Frontal cortex (tissue), 4 donors: ENCODE results near the gene EYS. TPM values are rescaled to one million over a fixed set of nuclear protein-coding genes. Genes with fewer than 3 reads are reported as not detected.

Experiments used
- DNase-seq, 2 donors: peaks; one replicate each; pipeline ENCODE4 v3.0.0; 2012; ENCODE audit warnings: low spot score in 2 of 2
- FAIRE-seq: peaks from 2 replicates; lab custom pipeline; 2012; peaks lifted over from hg19 to GRCh38; lab: Jason Lieb, UNC
- total RNA-seq: library from RNA; depleted of rRNA; stranded (reverse); fragments of >200 nt; gene quantifications from one replicate; pipeline ENCODE4 v1.2.3, GENCODE V29; 2014
- donor health status: control.
- donor health status: control.
- donor health status: control.

Gene EYS
- total RNA-seq, 1 donor from 2014 or later = 2.0 TPM

DNA sequence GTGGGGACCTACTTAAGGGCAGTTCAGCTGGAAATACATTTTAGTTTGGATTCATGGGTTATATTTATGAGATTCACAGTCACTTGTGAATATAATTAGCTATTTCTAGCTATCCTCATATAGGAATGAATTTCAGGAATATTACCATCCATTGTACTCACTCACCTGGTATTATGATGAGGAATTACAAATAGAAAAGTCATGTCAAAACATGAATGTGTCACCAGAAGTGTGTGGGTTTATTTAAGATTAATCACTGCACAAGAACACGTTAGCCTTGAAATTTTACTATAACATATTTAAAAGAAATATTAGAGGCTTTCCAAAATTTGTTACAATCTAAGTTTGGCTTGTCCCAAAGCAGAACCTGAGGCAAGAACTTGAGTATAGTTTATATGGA is 1560.9 kb downstream of the EYS start:
- no peak for FAIRE-seq
- DNase-seq = no peak

DNA sequence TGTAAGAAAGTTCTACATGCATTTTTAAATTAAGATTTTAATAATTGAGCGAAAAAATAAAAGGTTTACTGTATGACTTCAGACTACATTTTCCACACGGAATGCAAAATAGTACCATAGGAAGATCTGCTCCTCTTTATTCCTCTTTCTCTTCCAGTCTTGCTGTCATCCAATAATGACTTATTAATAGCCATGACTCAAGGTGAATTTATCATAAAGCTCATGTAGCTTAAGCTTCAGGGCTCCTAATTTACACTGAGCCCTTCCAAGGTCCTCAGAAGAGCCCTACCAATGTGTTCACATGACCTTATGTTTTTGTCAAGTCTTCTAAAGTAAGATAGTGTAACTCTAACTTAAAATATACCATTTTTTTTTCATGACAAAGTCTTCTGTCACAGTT is 1561.4 kb downstream of the EYS start:
- FAIRE-seq (no peak), DNase-seq (no peak)

DNA sequence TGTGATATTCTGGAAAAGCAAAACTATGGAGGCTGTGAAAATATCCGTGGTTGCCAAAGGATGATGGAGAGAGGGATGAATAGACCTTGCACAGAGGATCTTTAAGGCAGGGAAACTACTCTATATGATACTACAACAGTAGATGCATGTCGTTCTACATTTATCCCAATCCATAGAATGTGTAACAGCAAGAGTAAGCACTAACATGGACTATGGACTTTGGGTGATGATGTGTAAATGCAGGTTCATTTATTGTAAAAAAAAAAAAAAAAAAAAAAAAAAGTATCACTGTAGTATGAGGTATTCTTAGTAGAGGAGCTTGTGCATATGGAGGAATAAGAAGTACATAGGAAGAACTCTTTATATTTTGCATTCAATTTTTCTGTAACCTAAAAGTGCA is 1563.9 kb downstream of the EYS start:
- DNase-seq (no peak), FAIRE-seq (no peak)

DNA sequence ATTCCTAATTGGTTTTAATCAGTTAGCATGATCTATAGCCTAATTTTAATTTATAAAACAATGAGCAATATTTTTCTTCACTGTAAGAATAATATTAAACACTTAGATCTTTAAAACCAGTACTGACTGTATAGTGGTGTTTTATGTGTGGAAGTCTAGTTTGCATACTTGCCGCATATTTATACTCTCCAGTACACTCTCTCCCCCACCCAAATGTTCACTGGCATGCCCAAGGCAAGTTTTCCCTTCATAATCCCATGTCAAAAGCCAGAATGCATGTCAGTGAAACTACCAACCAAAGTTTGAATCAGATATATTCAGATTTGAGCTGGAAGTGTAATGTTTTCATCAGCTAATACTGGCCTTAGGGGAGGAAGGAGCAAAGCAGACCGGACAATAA is 1565.3 kb downstream of the EYS start:
- FAIRE-seq (no peak), DNase-seq (no peak)

DNA sequence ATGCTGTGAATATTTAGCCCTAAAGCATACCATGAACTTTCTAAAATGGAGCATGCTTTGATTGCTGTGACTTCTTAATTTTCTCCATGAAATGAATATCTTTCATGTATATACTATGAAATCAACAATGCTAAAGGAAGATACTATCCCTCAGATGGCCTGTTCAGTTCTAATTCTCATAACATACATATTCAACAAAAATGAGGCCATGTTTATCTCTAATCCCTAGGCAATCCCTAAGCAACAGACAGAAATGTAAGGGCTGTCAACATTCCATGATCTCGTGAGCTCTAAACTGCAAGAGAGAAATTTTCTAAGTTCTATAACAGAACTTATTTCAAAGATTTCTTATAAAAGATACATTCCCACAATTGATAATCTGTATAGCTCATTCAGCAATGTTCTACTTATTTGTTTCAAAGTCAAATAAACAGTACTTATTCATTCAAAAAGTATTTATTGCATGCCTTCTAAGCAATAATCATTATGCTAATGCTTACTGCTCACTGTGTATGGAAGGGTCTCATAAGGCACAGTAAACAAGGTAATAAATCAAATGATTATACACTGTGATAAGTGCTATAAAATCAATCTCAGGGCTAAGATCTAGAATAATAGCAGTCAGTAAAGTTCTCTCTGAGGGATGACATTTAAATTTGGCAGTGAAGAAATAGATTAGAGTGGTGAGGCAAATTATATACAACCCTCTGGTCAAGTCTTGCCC is 1578.6 kb downstream of the EYS start:
- DNase-seq (no peak), FAIRE-seq (no peak)

DNA sequence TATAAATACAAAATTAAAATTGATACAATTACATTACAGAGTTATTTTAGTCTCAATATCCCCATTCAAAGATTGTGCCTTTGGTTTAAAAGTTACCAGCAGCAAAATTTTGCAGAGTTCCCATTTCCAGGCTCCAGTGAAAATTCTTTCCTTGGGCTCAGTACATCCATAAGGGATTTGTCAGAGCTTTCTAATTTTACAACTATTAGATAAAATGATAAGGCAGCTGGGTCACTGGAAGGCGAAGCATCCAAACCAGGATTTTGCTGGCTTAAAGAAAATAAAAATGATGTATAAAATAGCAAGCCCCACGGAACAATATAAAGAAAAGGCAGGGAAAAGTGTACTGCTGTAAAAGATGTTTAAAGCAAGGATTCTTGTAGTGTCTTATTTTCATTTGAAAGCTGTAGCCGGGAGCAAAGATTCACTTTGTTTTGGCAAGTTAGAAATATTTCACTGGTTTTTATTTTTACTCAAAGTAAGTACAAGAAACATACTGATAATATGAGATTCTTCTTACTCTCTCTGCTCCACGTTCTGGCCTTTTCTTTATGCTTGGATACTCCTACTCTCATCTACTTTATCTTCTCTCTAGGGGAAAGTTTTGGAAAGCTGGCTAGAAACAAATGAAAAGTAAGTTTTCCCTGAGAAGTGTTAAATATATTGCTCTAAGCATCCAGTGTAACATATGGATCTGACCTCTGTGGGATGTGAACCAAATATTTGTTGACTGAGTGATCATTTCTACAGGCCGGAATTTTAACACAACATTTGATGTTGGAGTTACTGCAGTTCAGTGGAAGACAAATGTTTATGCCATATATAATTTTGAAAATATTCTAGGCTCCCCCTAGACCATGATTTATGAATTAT is 1583.0 kb downstream of the EYS start:
- FAIRE-seq = no peak
- no peak for DNase-seq

DNA sequence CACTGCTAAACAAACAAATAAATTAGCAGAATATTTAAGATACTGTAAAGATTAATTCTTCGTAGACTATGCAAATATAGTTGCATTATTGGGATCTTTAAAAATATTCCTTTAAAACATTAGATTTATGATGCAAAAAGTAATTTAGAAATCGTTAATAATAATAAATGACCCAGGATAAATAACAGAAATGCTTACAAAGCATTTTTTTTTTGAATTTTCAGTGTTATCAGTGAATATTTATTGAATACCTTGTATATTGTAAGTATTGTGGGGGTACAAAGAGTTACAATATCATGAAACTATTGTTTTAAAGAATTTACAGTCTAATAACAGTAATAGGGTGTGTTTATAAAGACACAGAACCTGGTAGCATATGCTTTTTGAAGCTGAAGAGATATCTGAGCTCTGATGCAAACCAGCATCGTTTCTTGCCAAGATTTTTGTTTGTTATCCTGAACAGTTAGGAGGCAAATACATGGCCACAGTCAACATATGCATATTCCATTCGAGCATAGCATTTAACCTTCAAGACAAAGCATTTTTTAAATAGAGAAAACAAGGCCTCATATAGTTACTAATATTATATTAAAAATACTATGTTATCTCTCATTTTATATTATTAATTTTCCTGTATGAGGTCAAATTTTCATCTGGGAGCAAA is 1584.2 kb downstream of the EYS start:
- FAIRE-seq (peak; percentile 49), DNase-seq (no peak)

DNA sequence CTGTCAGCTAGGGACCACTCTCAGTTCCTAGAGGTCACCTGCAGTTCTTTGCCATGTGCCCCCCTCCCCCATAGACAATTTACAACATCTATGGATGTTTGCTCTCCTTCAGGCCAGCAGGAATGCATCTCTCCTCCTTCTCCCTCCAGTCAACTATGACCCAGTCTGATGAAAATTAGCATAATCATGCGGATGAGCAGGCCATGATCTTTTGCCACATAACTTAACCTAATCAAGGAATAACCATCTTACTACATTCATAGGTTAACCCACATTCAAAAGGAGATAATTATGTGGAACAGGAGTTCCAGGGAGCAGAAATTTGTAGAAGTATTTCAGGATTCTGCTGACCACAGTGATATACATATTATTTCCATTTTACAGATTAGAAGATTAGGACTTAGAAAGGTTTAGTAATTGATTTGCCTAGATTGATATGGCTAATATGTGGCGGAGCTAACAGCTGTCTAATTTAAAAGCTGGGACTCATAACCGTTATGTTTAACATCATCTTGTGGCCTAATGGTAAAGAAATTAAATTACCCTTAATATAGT is 1585.9 kb downstream of the EYS start:
- DNase-seq (no peak), FAIRE-seq (no peak)

DNA sequence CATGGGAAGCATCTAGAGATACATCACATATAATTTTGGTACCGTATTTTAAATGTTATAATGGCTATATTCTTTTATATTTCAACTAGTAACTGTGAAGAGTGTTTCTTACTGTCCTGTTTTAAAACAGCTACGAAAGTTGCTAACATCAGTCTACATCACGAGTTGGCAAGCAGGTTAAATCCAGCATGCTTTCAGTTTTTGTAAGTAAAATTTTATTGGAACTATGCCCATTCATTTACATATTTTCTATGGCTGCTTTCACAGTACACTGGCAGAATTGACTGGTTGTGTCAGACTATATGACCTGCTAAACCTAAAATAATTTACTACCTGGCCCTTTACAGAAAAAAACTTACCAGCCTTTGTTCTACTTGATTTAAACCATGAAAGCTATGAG is 1593.3 kb downstream of the EYS start:
- FAIRE-seq = no peak
- no peak for DNase-seq

DNA sequence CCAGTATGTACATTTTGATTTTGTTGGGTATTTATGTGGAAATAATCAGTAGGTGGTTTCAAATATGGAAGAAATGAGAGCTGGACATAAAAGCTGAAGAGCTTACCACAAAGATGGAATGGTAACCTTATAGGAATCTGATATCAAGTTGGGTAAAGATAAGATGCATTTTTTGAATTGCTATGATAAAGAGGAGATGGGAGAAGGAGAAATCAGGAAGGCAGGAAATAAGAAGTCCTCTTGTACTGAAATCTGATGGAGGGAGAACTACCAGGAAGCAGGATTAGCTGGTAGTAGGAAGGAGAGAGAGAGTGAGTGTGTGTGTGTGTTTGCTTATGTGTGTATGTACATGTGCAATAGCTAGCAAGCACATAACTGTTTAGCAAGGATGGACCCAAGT is 1603.0 kb downstream of the EYS start:
- FAIRE-seq = no peak
- DNase-seq = no peak

DNA sequence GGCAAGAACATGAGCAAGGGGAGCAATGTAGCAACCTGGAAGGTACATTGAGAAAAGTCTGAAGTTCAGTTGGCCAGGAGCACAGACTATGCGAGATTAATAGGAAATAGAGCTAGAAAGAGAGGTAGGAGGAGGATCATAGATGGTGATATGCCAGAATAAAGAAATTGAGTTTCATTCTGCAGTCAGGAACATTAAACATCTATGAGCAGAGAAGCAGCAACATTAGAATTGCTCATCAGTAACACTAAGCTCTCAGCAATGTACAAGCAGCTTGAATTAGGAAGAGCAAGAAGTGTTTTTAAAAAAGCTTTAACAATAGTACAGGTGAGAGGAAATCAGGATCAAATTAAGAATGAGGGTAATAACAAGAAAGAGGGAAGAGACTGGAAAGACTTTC is 1603.5 kb downstream of the EYS start:
- FAIRE-seq = no peak
- DNase-seq = no peak

DNA sequence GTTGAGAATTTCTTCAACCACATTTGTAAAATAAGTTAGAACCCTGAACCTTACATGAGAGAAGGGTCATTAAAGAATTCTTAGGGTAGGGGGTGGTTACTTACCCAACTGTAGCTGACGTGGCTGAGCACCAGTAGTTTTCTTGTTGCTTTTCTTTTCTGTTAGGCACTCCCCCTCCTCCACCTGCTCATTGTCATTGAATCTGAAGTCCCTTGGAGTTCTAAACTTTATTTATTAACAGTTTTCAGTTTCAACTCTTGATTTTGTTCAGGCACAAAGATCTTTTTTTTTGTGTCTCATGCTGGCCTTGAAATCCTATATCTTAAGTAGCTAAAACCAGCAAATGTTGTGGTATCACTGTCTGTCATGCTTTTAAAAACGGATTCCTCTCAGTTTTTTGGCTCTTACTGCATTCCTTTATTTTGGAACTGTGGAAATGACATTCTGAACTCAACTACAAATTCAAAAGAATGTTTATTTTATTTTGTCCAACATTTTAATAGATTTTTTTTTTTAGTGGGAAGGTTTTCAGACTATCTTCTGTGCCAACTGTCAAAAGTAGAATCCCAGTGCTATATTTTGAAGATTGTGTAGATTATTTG is 1606.2 kb downstream of the EYS start:
- no peak for DNase-seq
- FAIRE-seq = no peak

DNA sequence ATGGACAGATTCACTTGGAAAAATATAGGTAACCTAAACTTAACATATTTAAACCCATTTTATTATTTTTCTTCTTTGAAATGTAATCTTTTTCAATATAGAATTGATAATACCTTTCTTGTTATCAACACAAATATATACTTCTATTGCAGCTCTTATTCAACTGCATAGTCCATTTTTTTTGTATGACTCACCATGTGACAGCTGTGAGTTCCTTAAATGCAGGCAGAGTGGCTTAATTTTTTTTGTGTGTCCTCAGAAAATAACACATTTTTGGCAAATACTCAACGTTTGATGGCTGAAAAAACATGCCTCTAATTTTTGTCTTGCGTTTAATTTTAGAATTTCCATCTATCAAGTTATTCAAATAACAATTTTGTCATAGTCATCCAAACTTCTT is 1616.7 kb downstream of the EYS start:
- no peak for DNase-seq
- FAIRE-seq = no peak

DNA sequence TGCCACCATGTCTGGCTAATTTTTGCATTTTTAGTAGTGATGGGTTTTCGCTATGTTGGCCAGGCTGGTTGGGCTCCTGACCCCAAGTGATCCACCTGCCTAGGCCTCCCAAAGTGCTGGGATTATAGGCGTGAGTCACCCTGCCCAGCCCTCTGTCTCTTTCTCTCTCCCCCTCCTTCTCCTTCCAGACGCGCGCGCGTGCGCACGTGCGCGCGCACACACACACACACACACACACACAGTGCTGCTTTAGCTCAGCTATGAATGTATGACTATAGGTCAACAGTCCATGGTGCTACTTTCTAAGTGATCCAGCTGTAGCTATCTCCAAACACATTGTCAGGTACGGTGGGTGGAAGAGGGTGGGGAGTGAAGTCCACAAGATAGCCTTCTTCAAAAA is 1621.9 kb downstream of the EYS start:
- FAIRE-seq (no peak), DNase-seq (no peak)

DNA sequence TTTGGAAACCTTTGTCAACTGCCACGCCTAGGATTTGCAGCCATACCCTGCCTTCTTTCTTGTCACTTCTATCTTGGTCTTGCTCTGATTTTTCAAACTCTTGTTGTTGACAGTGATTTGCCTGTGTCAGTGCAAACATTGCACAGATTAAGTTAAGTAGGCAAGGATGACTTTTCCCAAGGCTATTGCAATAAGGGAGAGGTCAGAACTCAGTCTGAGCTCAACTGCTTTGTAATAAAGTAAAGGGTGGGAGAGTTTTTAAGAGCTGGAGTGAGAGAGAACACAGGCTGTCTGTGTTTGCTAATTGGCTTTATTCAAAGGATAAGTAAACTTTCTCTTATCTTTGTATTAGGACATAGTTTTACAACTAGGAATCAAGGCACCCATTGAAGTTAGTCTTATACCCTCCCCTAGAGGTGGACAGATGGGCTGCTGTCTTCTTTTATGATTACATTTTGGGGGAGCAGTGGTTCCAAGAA is 1622.8 kb downstream of the EYS start:
- no peak for FAIRE-seq
- DNase-seq = peak in 1 of 2 donors; percentile 10

DNA sequence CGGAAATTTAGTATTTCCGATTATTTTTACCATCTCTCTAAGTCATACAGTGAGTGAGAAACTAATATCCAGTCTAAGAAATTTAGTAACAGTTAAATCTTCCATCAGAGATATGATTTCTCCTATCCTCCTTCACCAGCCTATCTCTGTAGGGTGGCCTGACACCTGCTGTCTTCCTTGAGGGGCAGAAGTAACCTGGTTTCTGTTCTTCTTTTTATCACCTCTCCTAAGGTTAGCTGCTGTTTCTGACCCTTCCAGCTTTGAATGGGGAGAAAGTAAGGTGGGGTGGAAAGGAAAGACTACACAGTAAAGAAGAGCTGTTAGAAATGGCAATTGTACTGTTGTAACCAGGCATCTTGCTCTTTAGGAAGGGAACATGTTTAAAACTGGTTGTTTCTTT is 1623.8 kb downstream of the EYS start:
- DNase-seq (no peak), FAIRE-seq (no peak)

DNA sequence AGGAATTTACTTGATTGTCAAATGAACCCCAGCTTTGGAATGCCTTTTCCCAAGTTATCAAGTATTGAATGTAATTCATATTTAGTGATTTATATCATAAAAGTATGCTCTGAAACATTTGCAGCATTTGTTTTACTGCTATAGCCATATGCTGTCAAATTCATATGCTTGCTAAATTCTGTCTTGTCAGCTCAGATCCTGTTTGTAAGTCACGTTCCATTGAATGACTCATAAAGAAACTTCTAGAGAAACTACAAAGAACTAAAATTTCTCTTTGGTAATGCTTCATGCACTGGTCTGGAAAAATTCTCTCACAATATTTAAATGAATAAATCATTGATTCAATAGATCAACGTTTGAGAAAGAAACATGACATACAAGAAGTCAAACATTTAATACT is 1625.6 kb downstream of the EYS start:
- no peak for DNase-seq
- FAIRE-seq = no peak

DNA sequence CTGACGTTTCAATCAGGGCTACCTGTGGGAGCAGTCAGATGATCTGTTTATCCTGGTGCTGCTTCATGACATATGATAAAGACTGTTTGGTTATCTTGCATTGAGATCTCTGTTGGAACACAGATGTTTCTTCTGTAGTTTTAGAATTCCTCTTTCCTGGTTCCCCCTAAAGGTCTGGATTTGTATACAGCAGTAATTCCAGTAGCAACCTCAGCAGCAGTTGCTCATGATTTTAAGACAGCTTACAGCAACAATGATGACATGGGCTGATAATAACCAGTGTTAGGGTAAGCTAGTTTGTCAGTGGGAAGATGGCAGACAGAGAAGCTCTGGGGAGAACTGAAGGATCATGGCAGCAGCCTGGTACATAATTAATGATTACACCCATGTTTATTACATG is 1632.0 kb downstream of the EYS start:
- FAIRE-seq = no peak
- DNase-seq = no peak

DNA sequence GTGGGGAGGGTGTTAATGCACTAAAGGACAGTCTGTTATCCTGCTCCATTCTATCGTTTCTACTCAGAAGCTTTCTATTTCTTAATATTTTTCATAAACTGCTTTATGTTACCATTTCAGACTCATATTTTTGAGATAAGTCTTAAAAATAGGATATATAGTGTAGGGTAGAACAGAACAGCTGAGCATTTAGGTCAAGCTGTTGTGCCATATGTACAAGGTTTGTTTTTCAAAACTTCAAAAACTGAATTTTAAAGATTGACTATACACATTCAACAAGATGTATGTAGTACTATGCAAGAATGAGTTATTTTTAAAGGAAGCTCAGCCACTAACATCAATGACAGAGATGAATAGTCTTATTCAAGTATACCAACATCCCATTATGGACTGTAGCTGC is 1634.3 kb downstream of the EYS start:
- FAIRE-seq = no peak
- DNase-seq = no peak

DNA sequence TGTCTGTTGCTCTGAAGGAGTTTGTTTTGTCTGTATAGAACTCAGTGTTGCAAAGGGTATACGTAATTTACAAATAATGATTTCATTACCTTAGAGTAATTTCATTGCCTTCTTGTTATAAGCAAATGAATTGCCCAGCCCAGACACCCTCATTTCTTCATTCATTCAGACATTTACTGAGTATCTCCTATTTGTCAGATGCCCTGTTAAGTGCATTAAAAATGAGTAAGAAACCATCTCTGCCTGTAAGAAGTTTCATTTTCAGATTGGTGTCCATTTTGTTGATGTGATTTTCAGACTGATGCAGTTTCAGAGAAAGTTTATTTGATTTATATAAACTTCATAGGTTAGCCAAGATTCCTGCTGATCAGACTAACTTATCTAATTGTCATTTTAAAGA is 1642.1 kb downstream of the EYS start:
- DNase-seq (no peak), FAIRE-seq (no peak)
